Tibial nerve (tissue), 4 donors: ENCODE results near the gene MYOD1. TPM values are rescaled to one million over a fixed set of nuclear protein-coding genes. Genes with fewer than 3 reads are reported as not detected.

Experiments
- DNase-seq, 2 donors: peaks; one replicate each; pipeline ENCODE4 v3.0.0-alpha.2; 2019; ENCODE audit warnings: low spot score in 2 of 2
- H3K27ac ChIP-seq, 4 donors: fragments of 200-600 bp; sonication (generic) in 3 of 4; one replicate each; pipeline ENCODE4 v1.5.1; 2017 to 2019; ENCODE audit warnings: mild to moderate bottlenecking in 1 of 4
- H3K27me3 ChIP-seq, 2 donors: fragments of 200-600 bp; sonication (generic) in 1 of 2; one replicate each; pipeline versions ENCODE4 v1.5.1 to v1.6.0; 2017 to 2019
- H3K36me3 ChIP-seq, 3 donors: fragments of 200-600 bp; sonication (generic); one replicate each; pipeline ENCODE4 v1.5.1; 2018 to 2019
- H3K4me1 ChIP-seq, 4 donors: fragments of 200-600 bp; sonication (generic) in 3 of 4; one replicate each; pipeline ENCODE4 v1.5.1; 2017 to 2019
- H3K4me3 ChIP-seq, 4 donors: fragments of 200-600 bp; sonication (generic) in 3 of 4; one replicate each; pipeline ENCODE4 v1.5.1; 2017 to 2019; ENCODE audit warnings: mild to moderate bottlenecking in 1 of 4, moderate library complexity in 1 of 4
- H3K9me3 ChIP-seq, 4 donors: fragments of 200-600 bp; sonication (generic) in 3 of 4; one replicate each; pipeline ENCODE4 v1.5.1; 2017 to 2019
- EP300 ChIP-seq, 2 donors: sonication (generic); formaldehyde crosslinking; IDR thresholded peaks; one replicate each; pipeline ENCODE4 v1.6.1; 2017; ENCODE audit warnings: antibody characterized with exemption in 2 of 2, mild to moderate bottlenecking in 1 of 2
- POLR2A ChIP-seq, 2 donors: fragments of 450-650 bp; IDR thresholded peaks; one replicate each; pipeline ENCODE4 v1.6.1; 2017; ENCODE audit warnings: antibody characterized with exemption in 2 of 2, mild to moderate bottlenecking in 2 of 2, moderate library complexity in 2 of 2
- WGBS, 2 donors: methylation state at CpG; one replicate each; pipeline ENCODE4 v1.1.5; 2018; 5-methylcytosine and 5-hydroxymethylcytosine counted together
- total RNA-seq, 4 donors: library from RNA; depleted of rRNA; stranded (reverse); fragments of >200 nt; gene quantifications; one replicate each; pipeline ENCODE4 v1.1.0, GENCODE V29; 2016
- TF ChIP-seq, protein P1 (sequence below), 5 experiments: fragments of 200-600 bp in 3 of 5; fragments of 450-650 bp in 2 of 5; sonication (generic) in 3 of 5; IDR thresholded peaks; one replicate each; pipeline ENCODE4 v1.5.1; 2016 to 2019; ENCODE audit warnings: antibody characterized with exemption in 5 of 5, mild to moderate bottlenecking in 3 of 5, moderate library complexity in 2 of 5

Gene MYOD1
- total RNA-seq, 4 donors from 2014 or later: not detected

DNA sequence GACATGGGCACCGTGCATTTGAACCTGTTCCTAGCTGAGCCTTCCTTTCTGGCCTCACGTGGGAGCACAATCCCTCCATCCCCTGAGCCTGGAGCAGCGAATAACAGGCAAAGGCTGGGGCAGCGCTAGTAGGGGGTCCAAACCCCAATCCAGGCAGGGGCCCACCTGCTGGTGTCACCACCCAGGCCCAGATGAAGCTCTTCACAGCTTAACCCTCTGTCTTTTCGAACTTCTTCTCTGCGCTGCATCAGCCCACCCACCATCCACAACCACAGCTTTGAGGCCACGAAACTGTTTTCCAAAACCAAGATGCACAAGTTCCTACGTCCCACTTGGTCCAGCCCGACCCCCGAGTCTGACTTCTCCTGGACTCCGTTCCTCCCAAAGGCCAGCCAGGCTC, 26.7 kb downstream of the MYOD1 start:
- no peak overlapping the region for H3K27ac ChIP-seq
- 77 to 78% methylated on average over 11 of the region's 11 CpGs for WGBS, 2 donors
- no peak for TF ChIP-seq EP300 (IDR thresholded peaks at IDR 0.05)
- TF ChIP-seq, protein P1, sequence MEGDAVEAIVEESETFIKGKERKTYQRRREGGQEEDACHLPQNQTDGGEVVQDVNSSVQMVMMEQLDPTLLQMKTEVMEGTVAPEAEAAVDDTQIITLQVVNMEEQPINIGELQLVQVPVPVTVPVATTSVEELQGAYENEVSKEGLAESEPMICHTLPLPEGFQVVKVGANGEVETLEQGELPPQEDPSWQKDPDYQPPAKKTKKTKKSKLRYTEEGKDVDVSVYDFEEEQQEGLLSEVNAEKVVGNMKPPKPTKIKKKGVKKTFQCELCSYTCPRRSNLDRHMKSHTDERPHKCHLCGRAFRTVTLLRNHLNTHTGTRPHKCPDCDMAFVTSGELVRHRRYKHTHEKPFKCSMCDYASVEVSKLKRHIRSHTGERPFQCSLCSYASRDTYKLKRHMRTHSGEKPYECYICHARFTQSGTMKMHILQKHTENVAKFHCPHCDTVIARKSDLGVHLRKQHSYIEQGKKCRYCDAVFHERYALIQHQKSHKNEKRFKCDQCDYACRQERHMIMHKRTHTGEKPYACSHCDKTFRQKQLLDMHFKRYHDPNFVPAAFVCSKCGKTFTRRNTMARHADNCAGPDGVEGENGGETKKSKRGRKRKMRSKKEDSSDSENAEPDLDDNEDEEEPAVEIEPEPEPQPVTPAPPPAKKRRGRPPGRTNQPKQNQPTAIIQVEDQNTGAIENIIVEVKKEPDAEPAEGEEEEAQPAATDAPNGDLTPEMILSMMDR (IDR thresholded peaks at IDR 0.05): no peak
- TF ChIP-seq POLR2A (IDR thresholded peaks at IDR 0.05): no peak
- H3K4me1 ChIP-seq: no peaks in the 10 kb centered on the region
- no peaks in the 10 kb centered on the region for H3K36me3 ChIP-seq
- DNase-seq: no peak
- peaks cover 0 to 10% of the 10 kb centered on the region in 2 donors for H3K27me3 ChIP-seq
- no peak overlapping the region for H3K4me3 ChIP-seq
- H3K9me3 ChIP-seq: no peaks in the 10 kb centered on the region

DNA sequence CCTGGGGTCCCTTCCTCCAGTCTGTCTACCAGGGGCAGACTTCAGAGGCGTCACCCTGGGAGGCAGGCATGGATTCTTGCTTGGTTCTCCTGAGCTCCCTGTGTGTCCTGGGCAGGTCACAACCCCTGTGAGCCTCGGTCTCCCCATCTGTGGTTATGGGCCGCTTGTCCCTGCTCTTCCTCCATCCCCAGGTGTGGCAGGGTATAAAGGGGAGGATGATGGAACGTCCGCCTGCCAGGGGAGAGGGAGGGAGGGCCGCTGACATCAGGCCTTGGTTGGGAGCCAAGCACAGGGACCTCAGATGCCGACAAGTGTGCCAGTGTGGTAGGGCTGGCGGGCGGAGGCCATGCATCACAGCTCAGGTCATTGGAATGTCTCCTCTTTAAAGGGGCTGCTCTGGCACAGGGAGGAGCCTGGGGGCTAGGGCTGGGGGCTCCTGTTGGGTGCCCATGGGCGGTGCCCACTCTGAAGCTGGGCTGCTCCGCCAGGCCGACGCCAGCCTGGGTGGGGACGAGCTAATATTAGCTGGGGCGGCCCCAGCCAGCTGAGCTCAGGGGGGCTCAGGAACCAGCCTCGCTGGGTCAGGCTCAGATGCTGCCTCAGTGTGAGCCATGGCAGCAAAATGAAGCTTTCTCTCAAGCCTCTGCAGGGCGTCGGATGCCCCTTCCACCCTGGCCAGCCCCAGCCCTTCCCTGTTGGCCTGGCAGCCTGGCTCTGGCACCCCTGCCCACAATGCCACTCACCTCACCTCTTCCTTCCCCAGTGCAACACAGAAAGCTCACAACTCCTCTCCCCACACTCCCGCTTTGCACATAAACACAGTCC, 28.0 kb downstream of the MYOD1 start:
- Histone ChIP-seq H3K9me3 (no peaks in the 10 kb centered on the region), H3K27me3 (peaks cover 0 to 5% of the 10 kb centered on the region in 2 donors), H3K36me3 (no peaks in the 10 kb centered on the region), H3K4me1 (no peaks in the 10 kb centered on the region), H3K4me3 (no peak overlapping the region), H3K27ac (no peak overlapping the region)
- TF ChIP-seq POLR2A (IDR thresholded peaks at IDR 0.05): no peak
- TF ChIP-seq EP300 (IDR thresholded peaks at IDR 0.05): no peak
- TF ChIP-seq, protein P1 (IDR thresholded peaks at IDR 0.05): no peak
- DNase-seq: no peak
- WGBS, 2 donors: 71 to 82% methylated on average over 16 to 17 of the region's 19 CpGs

DNA sequence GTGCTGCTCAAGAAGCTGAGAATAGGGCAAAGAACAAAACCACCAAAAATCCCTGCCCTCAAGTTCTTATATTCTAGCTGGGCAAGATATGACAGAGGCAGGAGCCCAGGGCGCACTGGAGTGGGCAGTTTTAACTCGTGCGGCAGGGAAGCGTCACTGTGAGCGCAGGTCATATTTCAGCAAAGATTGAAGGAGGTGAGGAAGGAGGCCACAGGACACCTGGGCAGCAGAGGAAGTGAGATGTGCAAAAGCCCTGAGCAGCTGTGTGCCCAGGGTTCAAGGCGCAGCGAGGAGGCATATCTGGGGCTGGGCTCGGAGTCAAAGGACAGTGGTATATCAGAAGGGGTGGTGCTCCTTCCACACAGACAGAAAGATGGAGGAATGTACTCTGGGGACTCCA, 28.7 kb downstream of the MYOD1 start:
- Histone ChIP-seq H3K4me1 (no peaks in the 10 kb centered on the region), H3K9me3 (no peaks in the 10 kb centered on the region), H3K36me3 (no peaks in the 10 kb centered on the region), H3K27ac (no peak overlapping the region), H3K27me3 (peaks cover 0 to 5% of the 10 kb centered on the region in 2 donors), H3K4me3 (no peak overlapping the region)
- WGBS, 2 donors: 89 to 91% methylated on average over 8 of the region's 8 CpGs
- no peak for DNase-seq
- no peak for TF ChIP-seq POLR2A (IDR thresholded peaks at IDR 0.05)

DNA sequence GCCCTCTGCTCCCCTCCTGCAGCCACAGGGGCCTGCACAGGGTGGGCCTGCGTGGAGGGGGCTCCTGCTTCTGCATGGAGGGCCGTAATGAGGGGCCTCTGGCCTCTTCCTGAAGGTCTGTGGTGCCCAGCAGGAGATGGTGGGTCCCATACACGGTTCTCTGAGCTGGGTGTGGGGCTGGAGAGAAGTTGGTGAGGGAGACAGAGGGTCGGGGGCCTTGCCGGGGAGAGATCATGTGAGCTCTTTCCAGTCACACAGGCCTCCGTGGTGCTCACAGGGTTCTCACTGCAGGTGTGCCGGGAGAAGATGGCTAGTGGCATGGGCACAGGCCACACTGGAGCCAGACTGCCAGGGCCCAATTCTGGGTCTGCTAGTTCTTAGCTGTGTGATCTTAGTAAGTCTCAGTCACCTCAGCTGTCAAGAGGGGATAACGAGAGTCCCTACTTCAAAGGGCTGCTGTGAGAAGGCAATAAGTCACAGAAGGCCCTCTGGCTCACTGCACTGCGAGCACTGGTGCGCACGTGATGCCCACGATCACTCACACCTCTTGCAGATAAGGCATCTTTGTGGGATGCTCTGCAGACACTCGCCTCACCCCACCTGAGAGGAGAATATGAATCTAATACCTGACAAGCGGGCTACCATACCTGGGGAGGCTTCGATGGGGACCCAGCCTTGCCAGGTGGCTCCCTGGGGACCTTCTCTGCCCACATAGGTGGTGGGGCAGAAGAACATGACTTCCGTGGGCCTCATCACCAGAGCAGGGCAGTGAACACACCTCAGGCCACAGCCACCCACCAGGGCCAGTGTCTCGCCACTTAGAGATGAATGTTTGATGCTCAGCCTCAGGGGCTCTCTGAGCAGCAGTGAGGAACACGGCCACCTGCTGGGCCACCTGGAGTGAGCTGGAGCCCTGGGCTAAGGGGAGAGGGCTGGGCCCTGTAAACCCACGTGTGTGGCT, 29.7 kb downstream of the MYOD1 start:
- H3K36me3 ChIP-seq: no peaks in the 10 kb centered on the region
- no peak for DNase-seq
- TF ChIP-seq POLR2A (IDR thresholded peaks at IDR 0.05): no peak
- TF ChIP-seq, protein P1 (IDR thresholded peaks at IDR 0.05): no peak
- TF ChIP-seq EP300 (IDR thresholded peaks at IDR 0.05): no peak
- H3K4me3 ChIP-seq: no peak overlapping the region
- peaks cover 0 to 5% of the 10 kb centered on the region in 2 donors for H3K27me3 ChIP-seq
- H3K9me3 ChIP-seq: no peaks in the 10 kb centered on the region
- no peak overlapping the region for H3K27ac ChIP-seq
- H3K4me1 ChIP-seq: no peaks in the 10 kb centered on the region
- 61 to 81% methylated on average over 14 to 18 of the region's 19 CpGs for WGBS, 2 donors

DNA sequence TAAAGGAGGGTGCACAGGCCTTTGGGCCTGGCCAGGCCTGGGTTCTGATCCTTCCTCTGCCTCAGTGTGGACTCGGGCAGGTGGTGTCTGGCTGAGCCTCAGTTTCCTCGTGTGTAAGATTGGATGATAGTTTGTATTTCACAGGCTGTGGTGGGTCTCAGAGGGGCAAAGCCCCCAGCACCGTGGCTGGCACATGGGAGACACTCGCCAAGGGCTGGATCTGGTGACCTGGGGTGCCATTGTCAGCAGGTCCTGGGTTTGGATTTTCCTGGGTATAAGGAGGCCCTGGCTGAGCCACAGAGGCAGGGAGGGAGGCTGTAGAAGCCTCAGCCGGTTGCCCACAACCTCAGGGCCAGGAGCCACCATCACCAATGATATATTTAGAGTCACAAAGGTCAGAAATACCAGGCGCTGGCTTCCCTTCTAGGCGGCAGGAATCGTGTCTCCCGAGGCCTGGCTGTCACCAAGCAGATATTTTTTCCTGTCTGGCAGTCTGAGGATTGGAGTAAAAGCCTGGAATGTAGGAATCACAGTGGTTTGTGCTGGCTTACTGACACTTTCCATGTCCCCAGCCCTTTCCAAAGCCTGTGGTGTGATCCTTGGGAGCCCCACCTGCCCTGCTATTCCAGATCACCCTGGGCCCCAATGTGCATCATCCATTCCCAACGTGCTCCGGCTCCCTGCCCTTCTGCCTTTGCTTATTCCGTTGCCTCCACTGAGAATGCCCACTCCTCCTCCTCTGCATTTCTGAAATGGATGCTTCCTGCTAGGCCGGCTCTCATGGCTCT, 30.8 kb downstream of the MYOD1 start:
- H3K27ac ChIP-seq: no peak overlapping the region
- no peak overlapping the region for H3K4me3 ChIP-seq
- H3K36me3 ChIP-seq: no peaks in the 10 kb centered on the region
- no peaks in the 10 kb centered on the region for H3K4me1 ChIP-seq
- peaks cover 0 to 5% of the 10 kb centered on the region in 2 donors for H3K27me3 ChIP-seq
- DNase-seq: no peak
- H3K9me3 ChIP-seq: no peaks in the 10 kb centered on the region
- 55 to 61% methylated on average over 12 to 13 of the region's 13 CpGs for WGBS, 2 donors
- TF ChIP-seq, protein P1 (IDR thresholded peaks at IDR 0.05): no peak
- TF ChIP-seq EP300 (IDR thresholded peaks at IDR 0.05): no peak
